Embryonic facial prominence (tissue), 1 donor: ENCODE data around the gene PLEKHG5.

Experiments used
- DNase-seq: peaks from one replicate; pipeline ENCODE4 v3.0.0-alpha.2; 2016; ENCODE audit errors: extremely low spot score

The PLEKHG5 gene

DNA sequence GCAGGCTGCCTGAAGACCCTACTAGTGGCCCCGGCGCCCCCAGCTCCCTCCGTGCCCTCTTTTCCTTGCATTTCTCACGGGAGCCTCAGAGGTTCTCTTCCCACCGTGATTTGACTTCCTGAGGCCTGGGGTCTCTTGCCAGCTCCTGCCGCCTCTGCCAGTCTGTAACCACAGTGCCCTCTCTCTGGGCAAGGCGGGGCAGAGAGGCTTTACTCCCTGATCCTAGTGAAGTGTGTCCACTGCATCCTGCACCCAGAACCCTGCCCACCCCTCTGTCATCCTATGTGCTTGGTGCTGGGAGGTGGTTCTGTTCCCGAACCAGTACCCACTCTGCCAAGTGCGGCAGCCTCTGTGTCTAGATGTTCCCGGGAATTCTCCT, 64.5 kb downstream of the PLEKHG5 start:
- no peak for DNase-seq

DNA sequence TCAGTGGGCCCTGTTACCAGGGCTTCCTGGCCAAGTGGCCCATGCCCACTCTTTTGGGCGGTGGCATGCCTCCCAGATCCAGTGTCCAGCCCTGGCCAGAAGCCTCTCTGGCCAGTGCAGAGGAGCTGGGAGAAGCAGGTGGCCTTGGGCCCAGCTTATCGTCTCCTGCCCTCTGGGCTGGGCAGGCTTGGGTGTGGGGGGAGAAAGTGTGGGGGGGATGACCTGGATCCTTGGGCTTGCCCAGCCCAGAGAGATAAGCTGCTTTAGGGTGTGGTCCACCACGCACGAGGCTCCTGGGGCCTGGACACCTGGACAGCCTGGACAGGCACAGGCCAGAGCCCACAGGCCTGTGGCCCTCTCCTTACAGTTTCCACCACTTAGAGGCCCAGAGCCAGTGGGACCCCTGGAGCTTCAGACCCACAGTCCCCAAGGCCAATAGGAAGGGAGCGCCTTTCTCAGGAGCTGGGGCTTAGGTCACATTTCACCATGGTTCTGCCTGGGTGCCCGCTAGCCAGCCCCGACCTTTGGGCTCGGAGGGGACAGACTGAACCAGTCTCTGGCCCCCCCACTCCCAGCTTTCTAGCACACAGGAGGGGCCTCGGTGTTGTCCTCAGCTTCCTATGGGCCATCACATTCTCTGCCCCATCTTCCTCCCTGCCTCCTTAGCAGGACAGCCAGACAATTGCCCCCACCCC, 65.0 kb downstream of the PLEKHG5 start:
- DNase-seq: no peak

DNA sequence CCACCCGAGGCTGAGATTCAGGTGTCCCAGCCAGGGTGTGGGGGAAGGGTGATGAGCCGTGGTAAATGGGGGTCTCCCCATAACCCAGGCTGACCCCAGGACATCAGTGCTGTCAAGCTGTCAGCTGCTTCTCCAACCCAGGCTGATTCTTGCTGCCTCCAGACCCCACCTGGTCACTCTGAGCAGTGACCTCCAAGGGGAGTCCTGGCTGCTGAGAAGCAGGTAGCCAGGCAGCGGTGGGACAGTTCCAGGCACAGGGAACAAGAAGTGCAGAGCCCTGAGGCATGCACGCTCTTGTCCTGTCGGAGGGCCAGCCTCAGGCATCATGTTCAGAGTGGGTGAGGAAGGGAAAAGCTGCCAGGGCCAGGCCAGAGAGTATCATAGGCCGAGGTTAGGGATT, 65.8 kb downstream of the PLEKHG5 start:
- DNase-seq: no peak

DNA sequence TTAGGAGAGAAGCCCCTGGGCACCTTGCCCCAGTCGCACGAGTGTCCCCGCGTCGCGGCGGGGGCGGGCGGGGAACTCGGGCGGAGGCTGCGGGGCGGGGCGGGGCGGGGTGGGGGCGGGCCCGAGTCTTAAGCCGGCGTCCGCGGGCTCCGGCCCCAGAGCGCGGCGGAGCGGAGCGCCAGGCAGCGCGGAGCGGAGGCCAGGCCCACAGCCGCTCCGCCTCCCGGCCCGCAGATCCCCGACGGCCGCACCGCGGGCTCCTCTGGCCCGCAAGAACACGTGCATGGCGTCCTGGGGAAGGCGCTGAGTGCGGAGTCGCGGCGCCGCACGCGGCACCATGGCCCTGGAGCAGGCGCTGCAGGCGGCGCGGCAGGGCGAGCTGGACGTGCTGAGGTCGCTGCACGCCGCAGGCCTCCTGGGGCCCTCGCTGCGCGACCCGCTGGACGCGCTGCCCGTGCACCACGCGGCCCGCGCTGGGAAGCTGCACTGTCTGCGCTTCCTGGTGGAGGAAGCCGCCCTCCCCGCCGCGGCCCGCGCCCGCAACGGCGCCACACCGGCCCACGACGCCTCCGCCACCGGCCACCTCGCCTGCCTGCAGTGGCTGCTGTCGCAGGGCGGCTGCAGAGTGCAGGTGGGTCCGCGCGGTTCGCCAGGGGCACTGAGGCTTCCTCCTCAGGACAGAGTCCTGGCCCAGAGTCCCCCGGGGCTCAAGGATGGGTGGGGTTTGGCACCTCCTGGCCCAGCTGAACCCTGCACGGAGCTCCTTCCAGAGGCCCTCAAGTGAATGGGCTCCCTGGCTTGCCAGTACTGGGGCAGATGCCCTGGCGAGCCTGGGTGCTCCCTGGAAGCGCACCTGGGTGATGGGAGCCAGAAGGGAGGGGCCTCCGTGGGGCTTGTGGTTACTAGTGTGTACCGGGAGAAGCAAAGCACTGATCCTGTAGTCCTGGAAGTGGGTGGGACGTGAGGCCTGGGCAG, 66.6 kb downstream of the PLEKHG5 start, which contains the start of gene ESPN:
TSS of gene ESPN (plus strand) at position 158 of the 975 bp plus-strand sequence. CDS start at position 338, 180 bp downstream.
- no peak for DNase-seq

DNA sequence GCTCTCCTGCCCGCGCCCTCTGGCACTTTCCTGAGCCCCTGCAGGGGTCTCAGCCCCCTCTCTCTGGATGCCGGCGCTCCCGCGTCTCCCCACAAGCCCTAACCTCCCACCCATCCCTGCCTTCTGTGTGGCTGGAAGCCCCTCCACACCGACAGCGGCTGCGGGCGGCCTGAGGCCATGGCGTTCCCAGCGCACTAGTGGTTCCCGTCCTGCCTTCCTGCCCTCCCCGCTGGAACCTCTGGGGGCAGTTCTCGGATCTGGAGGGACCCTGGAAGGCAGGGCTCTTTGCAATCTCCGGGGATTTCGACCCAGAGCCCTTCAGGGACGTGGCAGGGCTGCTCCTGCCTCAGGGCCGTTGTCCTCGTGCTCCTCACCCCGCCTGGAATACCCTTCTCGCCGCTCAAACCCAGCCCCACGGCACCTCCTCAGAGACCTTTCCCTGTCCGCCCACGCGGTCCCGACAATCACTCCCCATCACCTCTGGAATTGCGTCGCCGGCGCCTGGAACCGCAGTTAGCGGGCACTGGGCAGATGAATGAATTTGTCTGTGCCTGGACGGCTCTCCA, 67.4 kb downstream of the PLEKHG5 start:
- DNase-seq: no peak

DNA sequence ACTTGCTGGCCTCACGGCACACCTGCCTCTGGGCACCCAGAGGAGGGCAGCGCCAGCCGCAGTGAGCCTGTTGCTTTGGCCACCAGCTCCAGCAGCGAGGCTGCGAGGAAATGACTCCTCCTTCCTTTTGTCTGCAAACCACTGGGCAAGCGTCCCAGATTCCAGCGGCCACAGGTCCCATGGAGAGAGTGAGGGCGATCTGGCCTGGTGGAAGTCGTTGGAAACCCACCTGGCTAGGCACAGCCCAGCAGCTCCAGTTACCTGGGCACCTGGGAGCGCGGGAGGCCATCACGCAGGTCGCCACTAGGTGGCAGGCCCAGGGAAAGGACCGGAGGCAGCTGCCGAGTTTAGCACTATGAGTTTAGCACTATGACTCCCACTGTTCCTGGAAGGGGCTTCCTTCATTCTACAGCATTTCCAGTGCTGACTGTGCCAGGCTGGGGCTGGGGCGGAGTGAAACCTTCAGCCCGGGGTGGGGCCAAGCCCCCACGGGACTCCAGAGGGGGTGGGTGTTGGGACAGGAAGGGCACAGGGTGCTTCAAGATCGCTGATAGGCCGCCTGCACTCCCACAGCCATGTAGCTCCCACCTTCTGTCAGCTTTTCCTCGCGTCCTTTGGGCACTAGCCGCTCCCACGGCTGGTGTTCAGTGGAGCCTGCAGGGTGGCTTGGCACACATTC, 68.0 kb downstream of the PLEKHG5 start:
- no peak for DNase-seq

DNA sequence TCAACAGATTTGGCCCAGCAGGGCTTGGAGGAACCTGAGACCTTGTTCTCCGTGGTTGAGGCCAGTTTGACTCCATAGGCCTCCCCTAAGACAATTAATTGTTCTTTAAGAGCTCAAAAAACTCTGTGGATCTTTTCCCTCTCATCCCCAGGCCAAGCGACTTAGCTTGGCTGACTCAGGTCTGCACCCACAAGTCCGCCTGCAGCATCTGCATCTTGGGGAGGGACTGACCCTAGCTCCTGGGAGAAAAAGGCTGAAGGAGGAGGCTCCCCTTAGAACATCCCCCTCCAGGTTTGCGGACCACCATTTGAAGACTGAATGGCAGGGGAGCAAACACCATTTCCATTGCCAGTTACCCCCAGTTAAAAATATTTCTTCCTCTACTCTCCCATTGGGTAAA, 70.2 kb downstream of the PLEKHG5 start:
- no peak for DNase-seq

DNA sequence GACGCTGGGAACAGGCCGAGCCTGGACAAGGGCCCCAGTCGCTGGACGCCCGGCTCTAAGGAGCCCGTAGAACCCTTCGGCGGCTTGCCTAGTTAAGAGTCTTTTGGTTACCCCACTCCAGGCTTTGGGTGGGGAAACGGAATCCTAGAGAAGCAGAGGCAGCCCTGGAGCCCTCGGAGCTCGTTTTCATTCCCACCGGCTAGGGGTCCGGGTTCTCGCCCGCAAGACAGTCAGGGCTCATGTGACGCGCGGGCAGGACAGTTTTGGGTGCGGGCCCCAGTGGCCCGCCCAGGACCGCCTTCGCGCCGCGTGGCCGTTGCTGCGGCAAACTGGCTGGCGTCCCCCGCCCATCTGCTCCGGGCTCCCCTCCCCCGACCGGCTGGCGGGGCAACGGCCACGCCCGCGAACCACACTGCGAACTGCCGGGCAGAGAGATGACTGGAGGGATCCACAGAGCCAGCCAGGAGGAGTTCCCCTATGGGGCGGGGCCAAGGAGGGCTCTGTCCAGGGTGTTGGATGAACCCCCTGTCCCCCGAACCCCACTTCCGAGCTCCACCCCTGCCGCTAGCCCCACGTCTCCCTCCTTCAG, 70.9 kb downstream of the PLEKHG5 start:
- DNase-seq: no peak

GRCh38 chr1:6419804-6420453, 71.5 kb downstream of the PLEKHG5 start, which contains the start of gene HES2:
Gene HES2, minus strand, starts transcription at chr1:6419919. Its CDS starts 99 bp downstream, at chr1:6419820.
- no peak for DNase-seq

DNA sequence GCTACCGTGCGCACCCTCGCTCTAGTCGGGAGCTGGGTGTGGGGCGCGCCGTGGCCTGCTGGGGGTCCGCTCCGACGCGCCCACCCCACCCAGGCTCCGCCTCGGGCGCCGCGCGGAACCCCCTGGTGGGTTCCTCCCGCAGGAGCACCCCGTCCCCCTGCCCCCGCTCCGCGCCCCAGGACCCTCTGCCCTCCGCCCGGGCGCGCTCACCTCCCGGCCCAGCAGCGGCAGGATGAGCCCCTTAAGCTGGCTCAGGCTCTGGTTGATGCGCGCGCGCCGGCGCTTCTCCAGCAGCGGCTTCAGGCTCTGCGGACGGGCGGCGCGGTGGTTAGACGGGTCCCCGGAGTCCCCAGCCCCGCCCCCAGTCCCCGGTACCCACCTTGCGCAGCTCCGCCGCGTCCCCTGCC, 72.1 kb downstream of the PLEKHG5 start:
- DNase-seq: no peak

GRCh38 chr1:6418668-6419396, 72.6 kb downstream of the PLEKHG5 start:
- DNase-seq: no peak

DNA sequence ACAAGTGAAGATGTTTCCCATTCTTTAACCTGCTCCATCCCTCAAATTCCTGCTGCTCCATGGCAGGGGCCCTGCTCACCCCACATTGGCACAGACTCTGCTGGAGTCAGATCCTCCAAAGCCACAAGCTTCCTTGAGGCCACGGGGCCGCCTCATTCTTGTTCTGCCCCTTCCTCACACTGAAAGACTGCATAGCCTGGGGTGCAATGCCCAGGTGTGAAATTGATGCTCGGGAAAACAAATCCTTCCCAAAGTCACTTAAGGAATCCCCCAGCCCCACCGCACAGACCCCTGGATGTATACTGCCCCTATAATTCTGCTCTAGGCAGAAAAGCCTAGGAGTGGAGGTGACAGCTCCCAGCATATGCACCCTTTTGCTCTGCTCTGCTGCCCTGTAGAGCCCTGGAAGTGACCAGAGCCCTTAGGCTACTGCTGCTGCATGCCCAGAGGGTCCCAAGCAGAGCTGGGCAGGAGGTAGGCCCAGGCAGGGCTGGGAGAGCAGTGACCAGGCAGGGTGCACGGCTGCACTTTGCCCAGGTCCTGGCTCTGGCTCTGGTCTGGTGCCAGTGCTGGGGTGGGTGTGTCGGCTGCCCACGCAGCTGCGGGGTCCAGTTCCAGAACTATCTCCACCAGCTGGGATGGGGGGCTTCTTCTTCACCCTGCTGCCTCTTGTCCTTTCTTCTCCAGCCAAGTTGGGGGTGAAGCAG, 73.4 kb downstream of the PLEKHG5 start:
- no peak for DNase-seq
